DMS 273 (cell line): ENCODE measurements around the gene FOXD2.
"Not testable (repeated sequence)": the region's sequence is repeated elsewhere in the genome, so short reads cannot be mapped to it uniquely, and the experiment has no call there.

Experiments used
- DNase-seq: peaks from one replicate; lab custom pipeline; 2025; ENCODE audit not compliant: unreplicated experiment; lab: John Stamatoyannopoulos, UW

The FOXD2 gene

DNA sequence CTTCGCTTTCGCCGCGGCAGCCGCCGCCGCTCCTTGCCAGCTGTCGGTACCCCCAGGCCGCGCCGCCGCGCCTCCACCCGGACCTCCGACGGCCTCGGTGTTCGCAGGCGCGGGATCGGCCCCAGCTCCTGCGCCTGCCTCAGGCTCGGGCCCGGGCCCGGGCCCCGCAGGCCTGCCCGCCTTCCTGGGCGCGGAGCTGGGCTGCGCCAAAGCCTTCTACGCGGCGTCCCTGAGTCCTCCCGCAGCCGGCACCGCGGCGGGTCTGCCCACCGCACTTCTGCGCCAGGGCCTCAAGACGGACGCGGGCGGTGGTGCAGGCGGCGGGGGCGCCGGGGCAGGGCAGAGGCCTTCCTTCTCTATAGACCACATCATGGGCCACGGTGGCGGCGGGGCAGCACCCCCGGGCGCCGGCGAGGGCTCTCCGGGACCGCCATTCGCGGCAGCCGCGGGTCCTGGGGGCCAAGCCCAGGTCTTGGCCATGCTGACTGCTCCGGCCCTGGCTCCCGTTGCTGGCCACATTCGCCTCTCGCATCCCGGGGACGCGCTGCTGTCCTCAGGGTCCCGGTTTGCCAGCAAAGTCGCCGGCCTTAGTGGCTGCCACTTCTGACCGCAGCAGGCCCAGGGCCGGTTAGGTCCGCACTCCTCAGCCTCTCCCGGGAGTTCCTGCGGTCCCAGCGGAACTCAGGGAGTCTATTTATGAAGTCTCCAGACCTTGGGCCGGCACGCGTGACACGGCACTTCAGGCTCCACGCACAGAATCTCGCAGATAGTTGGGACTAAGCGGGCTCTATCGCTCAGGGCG, 1.4 kb downstream of the FOXD2 start:
- DNase-seq, result no peak

GRCh38 chr1:47439819-47440598, 2.2 kb downstream of the FOXD2 start:
- no peak for DNase-seq

DNA sequence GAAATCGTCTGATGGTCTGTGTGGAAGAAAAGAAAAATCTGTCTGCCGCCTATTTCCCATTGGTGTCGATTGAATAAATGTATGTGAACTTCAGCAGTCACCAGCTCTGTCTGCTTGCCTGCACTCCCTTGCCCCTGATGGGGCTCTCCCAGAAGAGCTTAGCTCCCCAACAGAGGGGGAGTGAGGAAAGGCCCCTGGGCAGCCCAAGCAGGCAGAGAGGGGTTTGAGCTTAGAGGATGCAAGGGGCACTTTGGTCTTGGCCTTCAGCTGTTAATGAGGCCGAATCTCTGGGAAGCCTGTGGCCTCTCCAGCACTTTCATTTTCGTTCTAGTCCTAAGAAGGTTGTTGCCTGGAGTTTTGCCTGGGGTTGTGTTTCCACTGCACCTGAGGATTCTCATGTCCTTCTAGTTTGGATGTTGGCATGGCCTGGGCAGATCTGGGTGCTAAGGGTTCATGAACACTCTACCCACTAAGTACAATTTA, 2.8 kb downstream of the FOXD2 start:
- no peak for DNase-seq

GRCh38 chr1:47441450-47442106, 3.7 kb downstream of the FOXD2 start:
- DNase-seq, result no peak

DNA sequence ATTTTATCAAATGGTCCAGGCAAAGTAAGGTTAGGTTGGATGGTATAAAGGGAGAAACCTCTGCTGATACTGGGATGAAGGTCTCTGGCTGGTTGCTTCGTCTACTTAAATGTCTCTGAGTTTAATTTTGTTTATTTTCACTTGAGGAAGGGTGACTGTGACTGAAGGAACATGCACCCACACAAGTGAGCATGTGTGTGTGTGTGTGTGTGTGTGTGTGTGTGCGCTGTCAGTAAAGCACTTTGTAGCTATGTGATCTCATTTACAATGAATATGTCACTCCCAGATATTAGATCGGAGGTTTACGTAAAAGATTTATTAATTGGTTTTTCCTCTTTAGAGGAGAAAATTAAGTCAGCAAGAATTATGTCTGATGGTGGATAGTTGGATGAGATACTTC, 4.4 kb downstream of the FOXD2 start:
- no peak for DNase-seq

- DNase-seq, result no peak
Observed at GRCh38 chr1:47442842-47443529, 5.1 kb downstream of the FOXD2 start.

DNA sequence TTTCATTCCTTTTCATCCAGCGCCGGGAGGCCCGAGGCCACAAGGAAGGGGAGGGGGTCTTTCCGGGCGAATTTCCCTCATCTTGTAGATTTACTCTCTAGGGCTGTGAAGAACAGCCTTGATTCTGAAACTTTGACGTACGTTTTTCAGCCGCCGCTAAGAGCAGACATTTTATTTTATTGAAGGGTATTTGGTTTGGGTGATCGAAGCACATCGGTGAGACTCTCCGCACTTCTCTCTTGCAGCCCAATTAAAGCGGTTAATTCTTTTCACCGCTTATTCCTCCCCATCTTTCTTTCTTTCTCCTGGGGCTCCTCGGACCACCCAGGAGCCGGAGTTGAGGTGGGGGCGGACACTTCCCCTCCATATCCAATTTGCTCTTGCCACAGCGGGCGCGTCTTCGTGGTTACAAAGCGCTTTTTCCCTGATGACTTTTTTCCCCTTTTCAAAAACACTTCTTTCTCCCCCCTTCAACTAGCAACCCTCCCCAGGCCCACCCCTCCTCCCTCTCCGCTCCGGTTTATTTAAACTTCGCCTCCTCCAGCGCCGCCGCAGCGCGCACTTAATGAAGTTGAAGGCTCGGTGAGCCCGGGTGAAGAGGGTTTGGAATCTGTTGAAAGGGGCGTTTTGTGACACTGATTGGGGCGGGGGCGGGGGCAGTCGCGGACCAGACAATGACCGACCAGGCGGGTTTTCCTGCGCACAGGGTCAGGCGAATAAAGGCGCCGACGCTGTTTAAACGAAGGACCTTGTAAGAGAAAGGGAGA, 5.9 kb downstream of the FOXD2 start:
- no peak for DNase-seq

GRCh38 chr1:47444297-47444561, 6.4 kb downstream of the FOXD2 start:
- DNase-seq, result no peak

DNA sequence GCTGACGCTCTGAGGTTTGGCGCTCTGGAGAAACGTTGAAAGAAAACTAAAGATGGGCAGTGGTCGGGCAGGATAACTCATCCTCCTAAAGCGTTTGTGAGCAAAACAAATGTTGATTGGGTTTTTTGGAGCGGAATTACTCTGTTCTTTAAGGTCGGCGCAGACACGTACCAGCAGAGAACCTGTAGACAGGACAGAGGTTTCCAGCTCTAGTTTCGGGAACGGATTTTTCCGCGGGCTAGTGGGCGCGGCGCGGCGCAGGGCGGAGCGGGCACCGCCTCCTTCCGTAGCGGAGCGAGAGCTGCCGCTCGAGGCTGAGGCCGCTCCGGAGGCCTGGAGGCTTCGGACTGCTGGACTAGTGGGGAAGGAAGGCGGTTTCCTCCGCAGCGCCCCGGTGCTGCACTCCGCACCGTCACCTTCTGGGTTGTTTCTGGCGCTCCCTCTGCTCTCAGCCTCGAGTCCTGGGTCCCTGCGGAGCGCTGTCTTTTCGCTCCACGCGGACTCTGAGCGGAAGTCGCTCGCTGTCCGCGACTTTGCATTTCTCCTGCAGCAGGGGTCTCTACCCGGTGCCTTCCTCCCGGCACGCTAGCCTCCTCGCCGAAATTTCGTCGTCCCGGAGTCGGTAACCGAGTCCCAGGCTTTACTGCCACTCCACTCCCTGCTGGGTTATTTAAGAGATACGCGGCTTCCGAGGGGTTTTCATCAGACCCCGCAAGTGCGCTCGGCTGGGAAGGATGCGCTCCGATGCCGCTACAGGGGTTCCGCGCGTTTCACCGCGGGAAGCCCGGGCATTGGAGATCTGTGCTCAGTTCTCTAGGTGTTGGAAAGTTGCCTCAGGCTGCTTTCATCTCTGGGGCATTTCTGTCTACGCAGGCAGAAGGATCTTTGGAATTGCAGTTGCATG, 7.0 kb downstream of the FOXD2 start:
- peak; percentile 37 for DNase-seq

GRCh38 chr1:47445823-47446550, 8.1 kb downstream of the FOXD2 start:
- no peak for DNase-seq

DNA sequence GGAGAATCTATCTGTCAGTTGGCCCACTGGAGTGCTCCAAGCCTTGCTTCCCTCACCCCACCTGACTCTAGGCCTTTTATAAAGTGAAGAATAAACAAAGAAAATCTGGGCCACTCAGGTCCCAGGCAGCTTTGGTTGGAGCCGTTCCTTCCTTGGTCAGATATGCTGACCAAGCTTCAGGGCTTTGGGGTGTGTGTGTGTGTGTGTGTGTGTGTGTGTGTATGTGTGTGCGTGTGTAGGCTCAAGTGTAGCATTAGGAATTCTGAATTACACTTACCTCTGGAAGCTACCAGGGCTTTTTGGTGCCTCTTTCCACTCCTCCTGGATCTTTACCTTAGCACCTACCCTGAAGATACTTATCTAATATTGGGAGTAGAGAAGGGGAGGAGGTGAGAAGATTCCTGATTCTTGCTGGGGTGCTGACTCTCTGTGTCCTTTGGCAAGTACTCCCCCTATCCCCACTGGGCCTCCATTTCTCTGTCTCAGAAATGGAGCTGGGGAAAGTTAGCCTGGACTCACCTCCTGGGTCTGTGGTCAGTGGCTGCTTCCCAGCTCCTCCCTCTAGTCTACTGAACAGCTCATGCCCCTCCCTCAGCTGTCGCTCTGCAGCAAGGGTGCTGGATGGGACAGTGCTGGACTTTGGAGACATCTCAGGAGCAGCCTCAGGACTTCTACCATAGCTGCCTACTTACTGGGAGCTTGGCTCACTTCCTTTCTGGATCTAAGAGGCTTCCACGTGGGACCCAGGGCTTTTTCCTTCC, 10.8 kb downstream of the FOXD2 start:
- no peak for DNase-seq

DNA sequence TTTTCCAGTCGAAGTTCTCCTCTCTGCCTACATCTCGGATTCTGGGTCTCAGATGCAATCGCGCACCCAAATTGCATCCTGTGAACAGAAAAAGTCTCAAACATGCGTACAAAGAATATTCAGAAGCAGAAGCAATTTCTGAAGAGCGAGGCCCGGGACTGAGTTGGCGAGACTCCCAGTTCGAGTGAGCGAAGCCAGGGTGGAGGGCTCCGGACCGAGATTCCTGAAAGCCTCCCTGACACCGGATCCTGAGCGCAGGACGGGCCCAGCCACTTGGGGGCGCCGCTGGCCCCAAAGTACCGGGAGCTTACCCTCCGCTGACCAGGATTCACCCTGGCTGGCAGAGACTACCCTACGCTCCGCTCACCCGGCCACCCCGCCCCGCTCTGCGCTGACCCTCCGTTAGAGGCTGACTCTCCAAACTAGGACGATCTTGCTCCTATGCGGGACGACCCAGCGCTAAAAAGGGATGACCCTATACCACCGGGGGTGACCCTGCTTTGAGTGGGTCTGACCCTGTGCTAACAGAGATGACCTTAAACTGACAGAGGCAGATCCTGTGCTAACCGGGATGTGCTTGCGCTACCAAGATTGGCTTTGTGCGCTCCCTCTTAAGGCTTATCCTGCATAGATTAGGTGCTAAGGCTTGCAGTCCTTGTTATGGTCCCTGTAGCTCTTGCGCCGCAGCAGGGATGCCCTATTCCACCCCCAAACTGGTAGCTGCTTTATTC, 12.1 kb downstream of the FOXD2 start:
- peak; percentile 26 for DNase-seq

GRCh38 chr1:47450606-47451005, 12.8 kb downstream of the FOXD2 start:
- no peak for DNase-seq

GRCh38 chr1:47452426-47452825, 14.6 kb downstream of the FOXD2 start:
- DNase-seq, result no peak

- DNase-seq, result not testable (repeated sequence)
Observed at GRCh38 chr1:47453910-47454309, 16.1 kb downstream of the FOXD2 start.

DNA sequence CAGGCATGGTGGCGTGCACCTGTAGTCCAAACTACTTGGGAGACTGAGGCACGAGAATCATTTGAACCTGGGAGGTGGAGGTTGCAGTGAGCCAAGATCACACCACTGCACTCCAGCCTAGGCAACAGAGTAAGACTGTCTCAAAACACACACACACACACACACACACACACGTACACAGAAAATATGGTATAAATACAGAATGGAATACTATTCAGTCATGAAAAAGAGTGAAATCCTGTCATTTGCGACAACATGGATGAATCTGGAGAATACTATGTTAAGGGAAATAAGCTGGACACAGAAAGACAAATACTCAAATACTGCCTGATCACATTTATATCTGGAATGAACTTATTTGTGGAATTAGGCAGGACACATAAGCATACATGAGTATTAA, 18.4 kb downstream of the FOXD2 start:
- DNase-seq, result no peak

GRCh38 chr1:47457547-47457946, 19.7 kb downstream of the FOXD2 start:
- DNase-seq, result not testable (repeated sequence)
